Measurements from ENCODE around the gene ZNF207. TPM values are rescaled to one million over a fixed set of nuclear protein-coding genes. Genes with fewer than 3 reads are reported as not detected.
"Not testable (repeated sequence)": the region's sequence is repeated elsewhere in the genome, so short reads cannot be mapped to it uniquely, and the experiment has no call there.

Gene ZNF207
- total RNA-seq = 100 to 1,000 TPM; 249 to 278 TPM

DNA sequence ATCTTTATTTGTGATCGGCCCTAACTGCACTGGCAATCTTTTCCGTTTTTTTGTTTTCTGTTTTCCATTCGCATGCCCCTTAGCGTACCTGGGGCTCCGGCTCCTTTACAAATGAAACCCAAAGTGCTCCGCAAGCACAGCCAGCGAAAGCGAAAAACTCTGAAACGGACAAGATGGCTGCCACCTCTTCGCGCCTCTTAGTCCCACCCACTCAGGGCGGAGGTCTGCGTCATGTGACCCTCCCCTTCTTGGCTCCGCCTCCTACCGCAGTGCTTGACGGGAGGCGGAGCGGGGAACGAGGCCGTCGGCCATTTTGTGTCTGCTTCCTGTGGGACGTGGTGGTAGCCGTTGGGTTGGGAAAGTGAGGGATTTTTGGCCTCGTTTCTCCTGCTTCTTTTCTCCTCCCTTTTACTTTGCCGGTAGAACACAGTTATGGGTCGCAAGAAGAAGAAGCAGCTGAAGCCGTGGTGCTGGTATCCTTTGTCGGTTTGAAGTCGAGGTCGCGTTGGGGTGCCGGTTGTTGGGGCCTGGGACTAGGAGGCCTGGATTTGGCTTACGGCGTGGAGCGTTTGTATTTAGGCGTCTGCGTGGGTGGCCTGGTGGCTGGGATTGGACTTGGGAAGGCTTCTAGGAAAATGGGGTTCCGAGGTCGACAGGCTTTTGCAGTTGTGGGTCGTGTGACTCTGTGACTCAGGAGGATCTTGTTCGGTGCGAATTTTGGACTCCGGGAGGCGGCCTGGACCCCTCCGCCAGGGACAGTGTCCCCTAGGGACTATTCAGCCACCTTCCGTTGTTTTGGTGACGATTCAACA, at the start of gene ZNF207:
Gene ZNF207, plus strand, starts transcription at position 304 of the 812 bp plus-strand sequence. Its CDS starts 129 bp downstream, at position 433.
- no peaks in the 10 kb centered on the region for H3K9me3 Mint-ChIP-seq
- H3K4me3 Mint-ChIP-seq = peak within 1 kb of the TSS; percentile 99
- H3K27me3 Mint-ChIP-seq = no peaks in the 10 kb centered on the region
- ChIA-PET CTCF (interaction anchor here (0.6 to 1.4 kb wide), 4 partner anchors 18 to 94 kb away, joined by 3 to 5 read pairs (median 3); partner anchors contain the start of gene PSMD11), POLR2A (no interaction called here)
- H3K4me1 Mint-ChIP-seq = peaks cover 37% of the 10 kb centered on the region
- peak; percentile 97 for DNase-seq
- H3K36me3 Mint-ChIP-seq (ENCODE audit: low read depth) = peaks cover 46% of the 10 kb centered on the region
- peak within 1 kb of the TSS; percentile 100 for H3K27ac Mint-ChIP-seq

DNA sequence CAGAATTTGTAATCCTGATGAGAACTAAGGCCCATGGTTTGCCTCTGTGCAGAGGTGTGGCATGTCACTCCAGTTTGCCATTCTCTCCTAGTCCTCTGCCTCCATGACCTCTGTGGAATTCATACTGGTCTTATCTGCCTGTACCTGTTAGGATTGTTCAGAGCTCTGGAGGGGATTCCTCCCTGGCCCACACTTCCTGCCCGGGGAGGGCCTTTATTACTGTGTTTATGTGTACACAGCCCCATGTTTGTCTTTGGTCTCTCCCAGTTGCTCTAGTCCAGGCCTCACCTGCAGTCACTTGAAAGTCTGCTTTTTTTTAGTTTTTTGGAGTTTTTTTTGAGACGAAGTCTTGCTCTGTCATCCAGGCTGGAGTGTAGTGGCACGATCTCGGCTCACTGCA, 47.9 kb upstream of the ZNF207 start:
- Mint-ChIP-seq H3K4me3 (no peak overlapping the region), H3K4me1 (no peaks in the 10 kb centered on the region), H3K27ac (no peak overlapping the region), H3K27me3 (peaks cover 7% of the 10 kb centered on the region), H3K9me3 (no peaks in the 10 kb centered on the region), H3K36me3 (ENCODE audit: low read depth) (no peaks in the 10 kb centered on the region)
- ChIA-PET CTCF (interaction anchor here (0.6 kb wide), 1 partner anchor 377 kb away, joined by 4 read pairs; no protein-coding TSS in a partner anchor), POLR2A (no interaction called here)
- DNase-seq = no peak

- H3K4me1 Mint-ChIP-seq = no peaks in the 10 kb centered on the region
- H3K4me3 Mint-ChIP-seq = no peak overlapping the region
- POLR2A ChIA-PET = no interaction called here
- CTCF ChIA-PET = no interaction called here
- no peaks in the 10 kb centered on the region for H3K9me3 Mint-ChIP-seq
- peaks cover 12% of the 10 kb centered on the region for H3K27me3 Mint-ChIP-seq
- DNase-seq = no peak
- no peaks in the 10 kb centered on the region for H3K36me3 Mint-ChIP-seq (ENCODE audit: low read depth)
- no peak overlapping the region for H3K27ac Mint-ChIP-seq
These were observed 46.9 kb upstream of the ZNF207 start for GRCh38 chr17:32302860-32303649.

- Mint-ChIP-seq H3K27ac (no peak overlapping the region), H3K36me3 (ENCODE audit: low read depth) (no peaks in the 10 kb centered on the region), H3K4me3 (no peak overlapping the region), H3K4me1 (no peaks in the 10 kb centered on the region), H3K9me3 (no peaks in the 10 kb centered on the region), H3K27me3 (peaks cover 12% of the 10 kb centered on the region)
- POLR2A ChIA-PET = no interaction called here
- CTCF ChIA-PET = no interaction called here
- DNase-seq = no peak
These were observed 46.1 kb upstream of the ZNF207 start for GRCh38 chr17:32303781-32304288.

- Mint-ChIP-seq H3K27ac (no peak overlapping the region), H3K9me3 (no peaks in the 10 kb centered on the region), H3K4me1 (no peaks in the 10 kb centered on the region), H3K36me3 (ENCODE audit: low read depth) (no peaks in the 10 kb centered on the region), H3K27me3 (peaks cover 15% of the 10 kb centered on the region), H3K4me3 (no peak overlapping the region)
- ChIA-PET POLR2A (no interaction called here), CTCF (no interaction called here)
- no peak for DNase-seq
These were observed 44.9 kb upstream of the ZNF207 start for GRCh38 chr17:32305049-32305448.

DNA sequence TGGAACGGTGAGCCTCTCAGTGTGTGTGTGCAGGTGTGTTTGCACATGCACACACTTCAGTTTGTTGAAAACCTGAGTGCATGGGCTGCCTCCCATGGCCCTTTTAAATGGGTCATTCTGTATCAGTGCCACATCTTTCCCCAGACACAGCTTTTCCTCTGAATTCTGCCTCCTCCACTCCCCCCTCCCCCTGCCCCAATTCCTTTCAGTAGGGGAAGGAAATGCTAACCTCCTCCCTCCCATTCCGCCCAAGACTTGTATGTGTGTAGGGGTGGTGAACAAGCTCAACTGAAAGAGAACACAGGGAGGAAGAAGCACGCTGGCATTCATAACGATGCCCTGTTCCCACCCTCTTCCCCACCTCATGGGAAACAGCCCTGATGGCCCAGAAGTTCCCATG, 42.3 kb upstream of the ZNF207 start:
- POLR2A ChIA-PET = no interaction called here
- CTCF ChIA-PET = interaction anchor here (1.2 kb wide), 1 partner anchor 11 kb away, joined by 3 read pairs; no protein-coding TSS in a partner anchor

DNA sequence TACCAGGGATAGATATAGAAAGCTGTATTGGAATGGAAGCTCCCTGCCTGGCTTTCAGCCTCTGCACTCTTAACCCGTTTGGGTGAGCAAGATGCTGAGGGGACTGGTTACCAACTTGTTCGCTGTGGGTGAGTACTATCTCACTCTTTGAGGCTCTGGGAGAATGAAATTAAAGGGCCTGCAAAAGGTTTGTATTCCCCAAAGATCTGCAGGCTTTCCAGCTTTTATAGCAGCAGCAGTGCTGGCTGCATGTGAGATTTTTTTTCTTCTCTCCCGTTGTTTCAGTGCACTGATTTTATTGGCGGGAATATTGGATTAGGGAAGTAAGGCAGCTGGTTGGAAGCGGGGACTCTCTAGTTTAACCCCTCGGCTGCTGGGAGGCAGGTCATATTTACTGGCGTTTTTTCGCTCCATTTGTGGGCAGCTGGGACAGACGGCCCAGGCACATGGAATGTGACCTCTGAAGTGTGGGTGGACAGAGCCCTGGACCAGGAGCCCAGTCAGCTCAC, 38.9 kb upstream of the ZNF207 start:
- H3K9me3 Mint-ChIP-seq = no peaks in the 10 kb centered on the region
- H3K4me1 Mint-ChIP-seq = peaks cover 3% of the 10 kb centered on the region
- ChIA-PET CTCF (interaction anchor here (1.1 to 1.3 kb wide), 2 partner anchors 8 to 12 kb away, joined by 3 read pairs; no protein-coding TSS in a partner anchor), POLR2A (interaction anchor here (0.7 kb wide), 1 partner anchor 18 kb away, joined by 3 read pairs; no protein-coding TSS in a partner anchor)
- DNase-seq = no peak
- H3K4me3 Mint-ChIP-seq = no peak overlapping the region
- no peaks in the 10 kb centered on the region for H3K36me3 Mint-ChIP-seq (ENCODE audit: low read depth)
- H3K27ac Mint-ChIP-seq = no peak overlapping the region
- H3K27me3 Mint-ChIP-seq = peaks cover 23% of the 10 kb centered on the region

More for the DNA sequence above, 42.3 kb upstream of the ZNF207 start:
- Mint-ChIP-seq H3K36me3 (ENCODE audit: low read depth) (no peaks in the 10 kb centered on the region), H3K4me1 (no peaks in the 10 kb centered on the region), H3K4me3 (no peak overlapping the region), H3K27ac (no peak overlapping the region), H3K27me3 (peaks cover 18% of the 10 kb centered on the region), H3K9me3 (no peaks in the 10 kb centered on the region)
- DNase-seq = no peak

GRCh38 chr17:32314636-32315035, 35.3 kb upstream of the ZNF207 start:
- Mint-ChIP-seq H3K4me1 (peaks cover 16% of the 10 kb centered on the region), H3K27me3 (peaks cover 21% of the 10 kb centered on the region), H3K4me3 (no peak overlapping the region), H3K9me3 (no peaks in the 10 kb centered on the region), H3K27ac (no peak overlapping the region), H3K36me3 (ENCODE audit: low read depth) (no peaks in the 10 kb centered on the region)
- DNase-seq = no peak
- ChIA-PET POLR2A (no interaction called here), CTCF (interaction anchor here (0.6 to 2.3 kb wide), 2 partner anchors 14 to 348 kb away, joined by 3 to 9 read pairs; no protein-coding TSS in a partner anchor)

DNA sequence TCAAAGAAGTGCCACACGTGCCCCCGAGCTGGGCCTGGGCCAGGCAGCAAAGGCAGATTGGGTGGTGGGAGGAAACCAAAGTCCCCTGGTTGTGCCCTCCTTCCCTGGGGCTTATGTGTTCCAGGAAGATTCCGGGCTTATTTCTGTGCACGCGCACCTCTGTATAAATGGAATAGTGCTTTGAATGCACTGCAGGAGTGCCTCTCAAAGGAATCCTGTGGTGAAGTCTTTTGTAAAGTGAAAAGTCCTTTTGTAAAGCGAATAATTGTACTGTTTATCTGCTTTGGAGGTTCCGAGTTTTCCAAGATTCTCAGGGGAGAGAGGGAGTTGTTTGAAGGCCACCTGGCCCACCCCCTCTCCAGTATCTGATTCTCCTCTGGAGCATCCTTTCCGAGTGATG, 34.8 kb upstream of the ZNF207 start:
- CTCF ChIA-PET = interaction anchor here (0.6 to 2.3 kb wide), 4 partner anchors 12 to 348 kb away, joined by 3 to 9 read pairs (median 4); no protein-coding TSS in a partner anchor
- no peak for DNase-seq
- Mint-ChIP-seq H3K4me3 (no peak overlapping the region), H3K27me3 (peaks cover 21% of the 10 kb centered on the region), H3K9me3 (no peaks in the 10 kb centered on the region), H3K27ac (no peak overlapping the region), H3K36me3 (ENCODE audit: low read depth) (no peaks in the 10 kb centered on the region), H3K4me1 (peaks cover 18% of the 10 kb centered on the region)
- POLR2A ChIA-PET = no interaction called here

DNA sequence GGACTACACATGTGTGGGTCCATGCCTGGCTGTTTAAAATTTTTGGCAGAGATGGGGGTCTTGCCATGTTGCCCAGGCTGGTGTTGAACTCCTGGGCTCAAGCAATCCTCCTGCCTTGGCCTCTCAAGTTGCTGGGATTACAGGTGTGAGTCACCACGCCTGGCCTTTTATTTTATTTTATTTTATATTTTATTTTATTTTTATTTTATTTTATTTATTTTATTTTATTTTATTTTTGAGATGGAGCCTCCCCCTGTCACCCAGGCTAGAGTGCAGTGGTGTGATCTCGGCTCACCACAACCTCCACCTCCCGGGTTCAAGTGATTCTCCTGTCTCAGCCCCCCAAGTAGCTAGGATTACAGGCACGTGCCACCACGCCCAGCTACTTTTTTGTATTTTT, 33.3 kb upstream of the ZNF207 start:
- POLR2A ChIA-PET; H3K9me3 Mint-ChIP-seq; H3K27ac Mint-ChIP-seq; DNase-seq; H3K4me3 Mint-ChIP-seq; H3K36me3 Mint-ChIP-seq (ENCODE audit: low read depth): not testable (repeated sequence)
- Mint-ChIP-seq H3K4me1 (peaks cover 20% of the 10 kb centered on the region), H3K27me3 (peaks cover 18% of the 10 kb centered on the region)
- CTCF ChIA-PET = interaction anchor here (0.9 to 1.9 kb wide), 3 partner anchors 10 to 419 kb away, joined by 4 to 6 read pairs (median 4); no protein-coding TSS in a partner anchor

GRCh38 chr17:32317353-32317752, 32.6 kb upstream of the ZNF207 start:
- DNase-seq = no peak
- ChIA-PET CTCF (interaction anchor here (0.9 to 1.9 kb wide), 2 partner anchors 64 to 420 kb away, joined by 4 to 6 read pairs; no protein-coding TSS in a partner anchor), POLR2A (no interaction called here)
- Mint-ChIP-seq H3K4me3 (no peak overlapping the region), H3K36me3 (ENCODE audit: low read depth) (no peaks in the 10 kb centered on the region), H3K27me3 (peaks cover 18% of the 10 kb centered on the region), H3K4me1 (peaks cover 21% of the 10 kb centered on the region), H3K9me3 (no peaks in the 10 kb centered on the region), H3K27ac (no peak overlapping the region)

DNA sequence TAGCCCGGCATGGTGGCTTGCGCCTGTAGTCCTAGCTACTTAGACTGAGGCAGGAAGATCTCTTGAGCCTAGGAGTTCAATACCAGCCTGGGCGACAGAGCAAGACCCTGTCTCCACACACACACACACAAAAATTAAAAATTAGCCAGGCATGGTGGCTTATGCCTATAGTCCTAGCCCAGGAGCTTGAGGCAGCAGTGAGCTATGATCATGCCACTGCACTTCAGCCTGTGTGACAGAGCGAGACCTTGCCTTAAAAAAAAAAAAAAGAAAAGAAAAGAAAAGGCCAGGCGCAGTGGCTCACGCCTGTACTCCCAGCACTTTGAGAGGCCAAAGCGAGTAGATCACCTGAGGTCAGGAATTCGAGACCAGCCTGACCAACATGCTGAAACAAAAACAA, 31.9 kb upstream of the ZNF207 start:
- Mint-ChIP-seq H3K4me3 (no peak overlapping the region), H3K36me3 (ENCODE audit: low read depth) (no peaks in the 10 kb centered on the region), H3K9me3 (no peaks in the 10 kb centered on the region), H3K27me3 (peaks cover 18% of the 10 kb centered on the region), H3K27ac (no peak overlapping the region), H3K4me1 (peaks cover 26% of the 10 kb centered on the region)
- ChIA-PET POLR2A (no interaction called here), CTCF (interaction anchor here (0.8 to 0.9 kb wide), 3 partner anchors 11 to 65 kb away, joined by 3 to 4 read pairs (median 3); no protein-coding TSS in a partner anchor)
- DNase-seq = no peak

Data from activated CD4-positive, alpha-beta T cell treated with anti-CD3 and anti-CD28 coated beads, Interleukin-2, amount 10 ng/mL, durations not matched to agents 7 days and 5 days (primary cell).